Fibroblast of villous mesenchyme (primary cell): Measurements from ENCODE around the gene NET1. TPM values are rescaled to one million over a fixed set of nuclear protein-coding genes. Genes with fewer than 3 reads are reported as not detected.

Experiments used
- DNase-seq: peaks from one replicate; pipeline ENCODE4 v3.0.0-alpha.2; 2010; ENCODE audit warnings: low read depth
- H3K4me3 ChIP-seq: 2 replicates; pipeline ENCODE4 v1.5.1; 2011; ENCODE audit warnings: low read depth, mild to moderate bottlenecking, low read length
- total RNA-seq: library from RNA; depleted of rRNA; stranded (reverse); fragments of >200 nt; gene quantifications from 2 replicates; pipeline ENCODE4 v1.2.3, GENCODE V29; 2012
- TF ChIP-seq, protein P1 (sequence below): IDR thresholded peaks from 2 replicates; pipeline ENCODE4 v1.5.1; 2012; ENCODE audit warnings: low read depth, mild to moderate bottlenecking, low read length; ENCODE audit not compliant: insufficient read depth

NET1 gene
- total RNA-seq, 1 donor, result 23.3 TPM

DNA sequence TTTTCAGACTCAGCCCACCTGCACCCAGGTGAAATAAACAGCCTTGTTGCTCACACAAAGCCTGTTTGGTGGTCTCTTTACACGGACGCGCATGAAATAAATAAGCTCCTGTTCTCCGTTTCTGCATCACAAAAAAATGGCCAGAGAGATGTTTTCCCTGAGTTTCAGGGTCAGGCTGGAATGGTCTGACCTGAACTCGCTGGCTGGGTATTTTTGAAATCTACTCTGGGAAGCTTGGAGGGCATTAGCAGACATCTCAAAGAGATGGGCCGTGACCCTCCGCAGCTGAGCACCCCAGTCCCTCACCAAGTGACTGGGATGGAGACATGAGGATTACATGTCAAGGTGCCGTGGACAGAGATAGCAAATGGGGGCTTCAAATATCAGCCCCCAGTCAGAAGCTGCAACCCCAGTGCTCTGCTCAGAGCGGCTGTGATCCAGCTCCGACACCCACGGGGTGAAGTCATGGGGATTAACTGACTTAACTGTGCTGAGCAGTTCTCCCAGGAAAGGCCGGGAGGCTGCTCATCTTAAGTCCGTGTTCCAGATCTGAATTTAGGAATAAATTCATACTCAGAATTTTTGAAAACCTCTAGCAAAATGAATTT, 64.7 kb downstream of the NET1 start:
- DNase-seq, result peak; percentile 82
- TF ChIP-seq, protein P1, sequence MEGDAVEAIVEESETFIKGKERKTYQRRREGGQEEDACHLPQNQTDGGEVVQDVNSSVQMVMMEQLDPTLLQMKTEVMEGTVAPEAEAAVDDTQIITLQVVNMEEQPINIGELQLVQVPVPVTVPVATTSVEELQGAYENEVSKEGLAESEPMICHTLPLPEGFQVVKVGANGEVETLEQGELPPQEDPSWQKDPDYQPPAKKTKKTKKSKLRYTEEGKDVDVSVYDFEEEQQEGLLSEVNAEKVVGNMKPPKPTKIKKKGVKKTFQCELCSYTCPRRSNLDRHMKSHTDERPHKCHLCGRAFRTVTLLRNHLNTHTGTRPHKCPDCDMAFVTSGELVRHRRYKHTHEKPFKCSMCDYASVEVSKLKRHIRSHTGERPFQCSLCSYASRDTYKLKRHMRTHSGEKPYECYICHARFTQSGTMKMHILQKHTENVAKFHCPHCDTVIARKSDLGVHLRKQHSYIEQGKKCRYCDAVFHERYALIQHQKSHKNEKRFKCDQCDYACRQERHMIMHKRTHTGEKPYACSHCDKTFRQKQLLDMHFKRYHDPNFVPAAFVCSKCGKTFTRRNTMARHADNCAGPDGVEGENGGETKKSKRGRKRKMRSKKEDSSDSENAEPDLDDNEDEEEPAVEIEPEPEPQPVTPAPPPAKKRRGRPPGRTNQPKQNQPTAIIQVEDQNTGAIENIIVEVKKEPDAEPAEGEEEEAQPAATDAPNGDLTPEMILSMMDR, result no peak
- no peak overlapping the region for H3K4me3 ChIP-seq

GRCh38 chr10:5477948-5478693, 65.8 kb downstream of the NET1 start:
- H3K4me3 ChIP-seq, result no peak overlapping the region
- TF ChIP-seq, protein P1, result no peak
- peak; percentile 42 for DNase-seq

DNA sequence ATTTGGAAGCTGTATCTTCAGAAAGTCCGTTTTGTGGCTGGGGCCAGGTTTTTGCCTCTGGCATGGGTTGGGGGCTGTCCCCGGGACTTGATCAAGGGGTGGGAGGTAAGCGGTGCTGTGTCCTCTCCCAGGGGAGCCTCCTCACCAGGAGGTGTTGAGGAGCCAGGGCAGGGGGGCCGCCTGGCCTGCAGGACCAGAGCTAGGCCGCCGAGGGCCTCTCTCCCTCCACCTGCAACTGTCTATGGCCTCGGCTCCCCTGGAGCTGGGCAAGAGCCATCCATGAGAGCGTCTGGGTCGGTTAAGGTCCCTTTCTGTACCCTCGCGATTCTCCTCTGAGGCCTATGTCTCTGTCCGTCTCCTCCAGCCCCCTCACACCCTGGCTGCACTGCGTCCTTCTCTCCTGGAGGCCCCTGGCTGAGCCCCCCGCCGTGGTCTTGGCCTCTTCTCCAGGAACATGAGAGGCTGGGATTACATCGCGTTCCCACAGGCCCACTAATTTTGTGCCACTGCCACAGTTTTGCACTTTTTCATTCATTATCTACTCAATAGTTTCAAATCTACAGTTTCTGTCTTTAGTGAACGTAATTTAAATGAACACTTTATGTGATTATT, 66.4 kb downstream of the NET1 start:
- TF ChIP-seq, protein P1, result no peak
- H3K4me3 ChIP-seq, result no peak overlapping the region
- no peak for DNase-seq

GRCh38 chr10:5479481-5480161, 67.3 kb downstream of the NET1 start:
- DNase-seq, result no peak
- no peak overlapping the region for H3K4me3 ChIP-seq
- TF ChIP-seq, protein P1, result no peak

DNA sequence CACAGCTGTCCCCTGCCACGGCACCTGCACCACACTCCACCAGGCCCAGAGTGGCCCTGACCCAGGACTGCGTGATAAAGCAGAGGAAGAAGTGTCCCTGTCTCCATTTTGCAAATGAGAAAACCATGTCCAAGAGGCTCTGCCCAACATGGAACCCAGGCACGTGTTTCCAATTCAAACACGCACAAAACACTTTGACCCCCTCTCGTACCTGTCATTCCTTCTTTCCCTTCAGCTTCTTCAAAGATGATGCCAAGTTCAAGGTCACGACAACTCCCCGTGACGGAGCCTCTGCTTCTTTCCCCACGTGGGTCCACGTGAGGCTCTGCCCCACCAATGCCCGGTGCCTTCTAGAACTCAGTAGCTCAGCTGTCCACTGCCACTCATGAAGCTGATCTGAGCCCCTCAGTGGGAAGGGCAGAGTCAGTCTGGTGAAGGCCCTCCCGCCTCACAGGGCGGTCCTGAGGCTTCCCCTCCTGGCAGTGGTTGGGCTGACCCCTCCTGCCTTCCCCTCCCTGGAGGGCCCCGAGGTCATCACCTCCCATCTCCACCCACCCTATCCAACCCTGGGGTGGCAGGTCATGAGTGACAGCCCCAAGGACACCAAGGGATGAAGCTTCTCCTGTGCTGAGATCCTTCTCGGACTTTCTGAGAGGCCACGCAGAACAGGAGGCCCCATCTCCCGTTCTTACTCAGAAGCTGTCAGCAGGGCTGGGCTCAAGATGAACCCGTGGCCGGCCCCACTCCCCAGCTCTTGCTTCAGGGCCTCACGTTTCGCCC, 68.0 kb downstream of the NET1 start:
- DNase-seq, result no peak
- no peak overlapping the region for H3K4me3 ChIP-seq
- TF ChIP-seq, protein P1, result no peak

DNA sequence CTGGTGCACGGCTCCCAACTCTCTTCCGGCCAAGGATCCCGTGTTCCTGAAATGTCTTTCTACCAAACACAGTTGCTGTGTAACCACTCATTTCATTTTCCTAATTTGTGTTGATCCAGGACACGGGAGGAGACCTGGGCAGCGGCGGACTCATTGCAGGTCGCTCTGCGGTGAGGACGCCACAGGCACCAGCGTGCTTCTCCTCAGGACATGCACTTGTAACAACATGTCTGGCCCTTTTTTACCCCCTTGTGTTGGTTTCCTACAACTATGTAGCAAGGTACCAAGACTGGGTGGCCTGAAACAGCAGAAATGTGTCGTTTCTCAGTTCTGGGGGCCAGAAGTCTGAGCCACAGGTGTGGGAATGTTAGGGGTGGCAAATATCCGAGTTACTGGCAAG, 68.8 kb downstream of the NET1 start:
- TF ChIP-seq, protein P1, result no peak
- no peak overlapping the region for H3K4me3 ChIP-seq
- DNase-seq, result no peak
